ENCODE data around the gene TAGLN2. TPM values are rescaled to one million over a fixed set of nuclear protein-coding genes. Genes with fewer than 3 reads are reported as not detected.

TAGLN2 gene
- total and polyA plus RNA-seq, 10 of the 15 experiments (the other 5 are each of a cell fraction or from before 2014, with no cell fraction given): 155 to 611 (median 363) TPM

GRCh38 chr1:159960721-159961381, 35.5 kb upstream of the TAGLN2 start:
- no peak overlapping the region for H3K9ac ChIP-seq (ENCODE audit: control insufficient read depth, insufficient read depth, low read length)
- no peaks in the 10 kb centered on the region for H3K79me2 ChIP-seq (ENCODE audit: control insufficient read depth, insufficient read depth, low read length)
- POLR2A ChIA-PET: no interaction called here
- WGBS (ENCODE audit: insufficient coverage, insufficient replicate concordance, low lambda C conversion rate, missing lambda C conversion rate): 33% methylated on average over 5 of the region's 5 CpGs
- SMC1A ChIA-PET (ENCODE audit: uncharacterized antibody, unreplicated experiment): no interaction called here
- peaks cover 13% of the 10 kb centered on the region for H3K4me1 ChIP-seq (ENCODE audit: control insufficient read depth, insufficient read depth, low read length)
- in situ Hi-C loops (cut with MboI): no loop called here
- DNase-seq (ENCODE audit: low read depth, low spot score) (no peak), ATAC-seq (no peak), FAIRE-seq (no peak)
- no peaks in the 10 kb centered on the region for H4K20me1 ChIP-seq (ENCODE audit: control insufficient read depth, insufficient read depth)
- CTCF ChIA-PET: interaction anchor here (0.7 kb wide), 1 partner anchor 425 kb away, joined by 3 read pairs; the partner anchor contains the start of gene OR10J5
- BruUV-seq (replicated peaks): no TSS peak
- H3K36me3 ChIP-seq (ENCODE audit: control insufficient read depth in 2 of 2, insufficient read depth in 2 of 2, low read length in 1 of 2): no peaks in the 10 kb centered on the region
- TF ChIP-seq SMAD5 (IDR thresholded peaks at IDR 0.05; ENCODE audit: low read depth) (no peak), ATF2 (IDR thresholded peaks at IDR 0.05; ENCODE audit: low read length) (no peak)
- intact Hi-C loops (cut with micrococcal nuclease; ENCODE audit: unreplicated experiment): no loop called here
- H3K27me3 ChIP-seq (replicated peaks in 1 of 2; ENCODE audit: control insufficient read depth in 2 of 2, insufficient read depth in 2 of 2, low read length in 1 of 2): peaks cover 4% of the 10 kb centered on the region in 2 experiments; a peak in 3 of 4 replicates
- H3K4me2 ChIP-seq (ENCODE audit: control insufficient read depth, insufficient read depth): no peak overlapping the region
- no peak overlapping the region for H3K27ac ChIP-seq (ENCODE audit: control insufficient read depth, insufficient read depth)
- no peak overlapping the region for H3K4me3 ChIP-seq
- RAD21 ChIA-PET (ENCODE audit: unreplicated experiment): no interaction called here
- H2AFZ ChIP-seq (ENCODE audit: control insufficient read depth, low read depth, low read length): no peak overlapping the region
- no peaks in the 10 kb centered on the region for H3K9me3 ChIP-seq (replicated peaks; ENCODE audit: control insufficient read depth, insufficient read depth, low read length)

- Histone ChIP-seq H3K4me3 (no peak overlapping the region), H3K36me3 (ENCODE audit: control insufficient read depth in 2 of 2, insufficient read depth in 2 of 2, low read length in 1 of 2) (no peaks in the 10 kb centered on the region), H3K4me2 (ENCODE audit: control insufficient read depth, insufficient read depth) (peak overlapping the region; percentile 45; the same call in 1 of the 2 replicates), H3K27ac (ENCODE audit: control insufficient read depth, insufficient read depth) (no peak overlapping the region), H3K79me2 (ENCODE audit: control insufficient read depth, insufficient read depth, low read length) (no peaks in the 10 kb centered on the region), H4K20me1 (ENCODE audit: control insufficient read depth, insufficient read depth) (no peaks in the 10 kb centered on the region), H3K9ac (ENCODE audit: control insufficient read depth, insufficient read depth, low read length) (no peak overlapping the region), H3K9me3 (replicated peaks; ENCODE audit: control insufficient read depth, insufficient read depth, low read length) (no peaks in the 10 kb centered on the region), H3K27me3 (replicated peaks in 1 of 2; ENCODE audit: control insufficient read depth in 2 of 2, insufficient read depth in 2 of 2, low read length in 1 of 2) (peaks cover 2 to 4% of the 10 kb centered on the region in 2 experiments; a peak in 3 of 4 replicates), H2AFZ (ENCODE audit: control insufficient read depth, low read depth, low read length) (no peak overlapping the region), H3K4me1 (ENCODE audit: control insufficient read depth, insufficient read depth, low read length) (peaks cover 13% of the 10 kb centered on the region)
- WGBS (ENCODE audit: insufficient coverage, insufficient replicate concordance, low lambda C conversion rate, missing lambda C conversion rate): 33% methylated on average over 4 of the region's 4 CpGs
- RAD21 ChIA-PET (ENCODE audit: unreplicated experiment): interaction anchor here (1.1 kb wide), 1 partner anchor 48 kb away, joined by 4 read pairs; no protein-coding TSS in a partner anchor
- BruUV-seq (replicated peaks): no TSS peak
- POLR2A ChIA-PET: no interaction called here
- SMC1A ChIA-PET (ENCODE audit: uncharacterized antibody, unreplicated experiment): interaction anchor here (3.0 kb wide), 1 partner anchor 47 kb away, joined by 13 read pairs; no protein-coding TSS in a partner anchor
- in situ Hi-C loops (cut with MboI) (no loop called here), intact Hi-C loops (cut with micrococcal nuclease; ENCODE audit: unreplicated experiment) (no loop called here)
- TF ChIP-seq TCF7 (IDR thresholded peaks at IDR 0.05; ENCODE audit: borderline replicate concordance) (no peak), EGR1 (IDR thresholded peaks at IDR 0.05; ENCODE audit: borderline replicate concordance in 1 of 2, low read depth in 2 of 2, low read length in 2 of 2) (no peak), ZBED1 (IDR thresholded peaks at IDR 0.05; ENCODE audit: borderline replicate concordance) (no peak)
- ATAC-seq: no peak
- no peak for DNase-seq (ENCODE audit: low read depth, low spot score)
- no peak for FAIRE-seq
- CTCF ChIA-PET: interaction anchor here (1.0 to 2.8 kb wide), 4 partner anchors 47 to 160 kb away, joined by 4 to 12 read pairs (median 5); no protein-coding TSS in a partner anchor
These were observed 34.1 kb upstream of the TAGLN2 start for GRCh38 chr1:159959451-159959850.

Measured in GM12878 (cell line).